Motor neuron (in vitro differentiated cells): Measurements from ENCODE around the gene PARD6A. TPM values are rescaled to one million over a fixed set of nuclear protein-coding genes. Genes with fewer than 3 reads are reported as not detected.
A peak's percentile ranks its signal among the peaks of the same experiment; 100 is the strongest.

Experiments
- ATAC-seq, 8 experiments: fragments of 200-7000 bp; cut with Tn5 transposase; replicated peaks in 6 of 8; 2 replicates each; pipeline ENCODE4 v1.8.0; 2021; ENCODE audit warnings: mild to moderate bottlenecking in 8 of 8, moderate library complexity in 8 of 8
- H3K27ac ChIP-seq, 2 donors: fragments of 250-450 bp; sonication (Bioruptor Pico); 2 replicates each; pipeline ENCODE4 v1.9.0; 2021; ENCODE audit warnings: antibody characterized with exemption in 2 of 2, mild to moderate bottlenecking in 2 of 2, moderate library complexity in 1 of 2
- H3K4me1 ChIP-seq, 2 donors: fragments of 250-450 bp; sonication (Bioruptor Pico); replicated peaks in 1 of 2; 2 replicates each; pipeline ENCODE4 v1.6.1; 2021; ENCODE audit warnings: antibody characterized with exemption in 2 of 2, mild to moderate bottlenecking in 2 of 2, moderate library complexity in 1 of 2
- H3K4me3 ChIP-seq, 5 donors: fragments of 250-450 bp; sonication (Bioruptor Pico); 2 replicates each; pipeline ENCODE4 v1.9.0; 2021; ENCODE audit warnings: antibody characterized with exemption in 5 of 5, mild to moderate bottlenecking in 5 of 5, moderate library complexity in 4 of 5
- WGBS, 10 experiments: fragments of 450-650 bp; shearing (Covaris generic); methylation state at CpG; one replicate each; pipeline ENCODE4 v1.0.0; 2022; 5-methylcytosine and 5-hydroxymethylcytosine counted together
- in situ Hi-C, 9 experiments: fragments of 400-800 bp; cut with MboI; loops; one replicate each; pipeline ENCODE4 v1.15.0; 2021; ENCODE audit warnings: low sequenced_read_pairs in 9 of 9, low pct_unique_long_range_greater_than_20kb in 2 of 9; ENCODE audit not compliant: unreplicated experiment in 9 of 9
- total RNA-seq, 8 experiments: library from RNA; unstranded; fragments of 300-600 nt; gene quantifications; 2 replicates each; pipeline versions ENCODE4 v1.2.3 to v1.2.4, GENCODE V29; 2022

PARD6A gene
- total RNA-seq, 8 experiments from 2014 or later, result 2.5 to 14.2 (median 12.4) TPM; not detected in 1

- 90 to 100% (median 97%) methylated on average over 1 to 7 of the region's 7 CpGs; no CpG with 5 or more reads in 3 of the 10 experiments for WGBS, 10 experiments
- in situ Hi-C loops, result no loop called here
- H3K4me3 ChIP-seq, result no peak overlapping the region
- ATAC-seq, result no peak
- H3K4me1 ChIP-seq, result no peaks in the 10 kb centered on the region
- H3K27ac ChIP-seq, result no peak overlapping the region
Observed at GRCh38 chr16:67699265-67699664, 38.5 kb downstream of the PARD6A start.

- Histone ChIP-seq H3K27ac (no peak overlapping the region), H3K4me3 (no peak overlapping the region), H3K4me1 (no peaks in the 10 kb centered on the region)
- WGBS, 10 experiments, result 86 to 100% (median 100%) methylated on average over 1 of the region's 1 CpG; no CpG with 5 or more reads in 3 of the 10 experiments
- no peak for ATAC-seq
- in situ Hi-C loops, result no loop called here
Observed at GRCh38 chr16:67701420-67701819, 40.7 kb downstream of the PARD6A start.

GRCh38 chr16:67702130-67702529 lies 41.4 kb downstream of the PARD6A start:
- no peak overlapping the region for H3K4me3 ChIP-seq
- in situ Hi-C loops, result no loop called here
- no peak overlapping the region for H3K27ac ChIP-seq
- H3K4me1 ChIP-seq, result no peaks in the 10 kb centered on the region
- no peak for ATAC-seq
- 14 to 100% (median 90%) methylated on average over 1 to 4 of the region's 4 CpGs; no CpG with 5 or more reads in 3 of the 10 experiments for WGBS, 10 experiments

GRCh38 chr16:67703626-67704025 lies 42.9 kb downstream of the PARD6A start:
- in situ Hi-C loops, result no loop called here
- peak in 1 of 8 experiments; percentile 17 for ATAC-seq

GRCh38 chr16:67704110-67704509 lies 43.4 kb downstream of the PARD6A start:
- in situ Hi-C loops, result no loop called here
- 76 to 98% (median 89%) methylated on average over 2 to 5 of the region's 5 CpGs for WGBS, 10 experiments
- Histone ChIP-seq H3K4me1 (no peaks in the 10 kb centered on the region), H3K27ac (no peak overlapping the region), H3K4me3 (no peak overlapping the region)
- no peak for ATAC-seq

More at GRCh38 chr16:67703626-67704025, 42.9 kb downstream of the PARD6A start:
- H3K4me1 ChIP-seq, result no peaks in the 10 kb centered on the region
- WGBS, 10 experiments, result 0 to 100% (median 86%) methylated on average over 1 to 2 of the region's 2 CpGs; no CpG with 5 or more reads in 4 of the 10 experiments
- H3K27ac ChIP-seq, result no peak overlapping the region
- no peak overlapping the region for H3K4me3 ChIP-seq

- no peak overlapping the region for H3K4me3 ChIP-seq
- in situ Hi-C loops, result no loop called here
- H3K4me1 ChIP-seq, result no peaks in the 10 kb centered on the region
- 90 to 100% (median 100%) methylated on average over 1 to 4 of the region's 4 CpGs; no CpG with 5 or more reads in 1 of the 10 experiments for WGBS, 10 experiments
- H3K27ac ChIP-seq, result no peak overlapping the region
- ATAC-seq, result no peak
Observed at GRCh38 chr16:67707210-67707609, 46.5 kb downstream of the PARD6A start.

GRCh38 chr16:67707790-67708189 lies 47.0 kb downstream of the PARD6A start:
- 85 to 100% (median 100%) methylated on average over 1 to 4 of the region's 5 CpGs; no CpG with 5 or more reads in 3 of the 10 experiments for WGBS, 10 experiments
- no peaks in the 10 kb centered on the region for H3K4me1 ChIP-seq
- in situ Hi-C loops, result no loop called here
- ATAC-seq, result no peak
- no peak overlapping the region for H3K27ac ChIP-seq
- H3K4me3 ChIP-seq, result no peak overlapping the region

GRCh38 chr16:67708368-67708771 lies 47.6 kb downstream of the PARD6A start:
- ATAC-seq, result peak in 1 of 8 experiments; percentile 50
- H3K4me1 ChIP-seq, result no peaks in the 10 kb centered on the region
- H3K27ac ChIP-seq, result no peak overlapping the region
- in situ Hi-C loops, result no loop called here
- no peak overlapping the region for H3K4me3 ChIP-seq
- WGBS, 10 experiments, result 28 to 100% (median 67%) methylated on average over 1 to 2 of the region's 2 CpGs; no CpG with 5 or more reads in 3 of the 10 experiments

- H3K4me3 ChIP-seq, result no peak overlapping the region
- in situ Hi-C loops, result no loop called here
- 86 to 100% (median 100%) methylated on average over 1 of the region's 1 CpG; no CpG with 5 or more reads in 6 of the 10 experiments for WGBS, 10 experiments
- H3K27ac ChIP-seq, result no peak overlapping the region
- no peaks in the 10 kb centered on the region for H3K4me1 ChIP-seq
- no peak for ATAC-seq
Observed at GRCh38 chr16:67709050-67709449, 48.3 kb downstream of the PARD6A start.

- in situ Hi-C loops, result no loop called here
- WGBS, 10 experiments, result 40 to 100% (median 80%) methylated on average over 1 to 5 of the region's 6 CpGs; no CpG with 5 or more reads in 3 of the 10 experiments
Observed at GRCh38 chr16:67710607-67711006, 49.8 kb downstream of the PARD6A start.

More at GRCh38 chr16:67710607-67711006, 49.8 kb downstream of the PARD6A start:
- Histone ChIP-seq H3K4me1 (no peaks in the 10 kb centered on the region), H3K4me3 (no peak overlapping the region), H3K27ac (no peak overlapping the region)
- peak in 3 of 8 experiments; percentile 32 to 61 (median 55) for ATAC-seq

Other genes with a start within 250 kb of the PARD6A start
- 10 to 100 TPM in 1 of 8 experiments, 1 to 10 TPM in 7; 3.4 to 14.6 (median 4.6) TPM for gene ZDHHC1, start 244.5 kb upstream of the PARD6A start, total RNA-seq
- 10 to 100 TPM in 4 of 8 experiments, 1 to 10 TPM in 3, under 1 TPM in 1; 0.64 to 17.4 (median 6.8) TPM for gene HSD11B2, start 229.8 kb upstream of the PARD6A start, total RNA-seq
- gene ATP6V0D1, start 179.8 kb upstream of the PARD6A start, total RNA-seq, result 100 to 1,000 TPM in 2 of 8 experiments, 10 to 100 TPM in 6; 56.6 to 139 (median 69.4) TPM
- under 1 TPM in 3 of 8 experiments, not detected in 5; 0.27 to 0.81 (median 0.66) TPM for gene AGRP, start 177.4 kb upstream of the PARD6A start, total RNA-seq
- 10 to 100 TPM; 11.2 to 35.5 (median 19.4) TPM for gene RIPOR1, start 132.1 kb upstream of the PARD6A start, total RNA-seq
- gene CTCF, start 98.4 kb upstream of the PARD6A start, total RNA-seq, result 10 to 100 TPM; 19.6 to 47.6 (median 31.2) TPM
- 1 to 10 TPM in 6 of 8 experiments, under 1 TPM in 2; 0.66 to 6.9 (median 2.9) TPM for gene CARMIL2, start 15.8 kb upstream of the PARD6A start, total RNA-seq
- 10 to 100 TPM in 7 of 8 experiments, 1 to 10 TPM in 1; 7.1 to 31.2 (median 20.4) TPM for gene ACD, start 700 bp upstream of the PARD6A start, total RNA-seq
- 10 to 100 TPM; 10.8 to 26.0 (median 17.4) TPM for gene ENKD1, start 5.8 kb downstream of the PARD6A start, total RNA-seq
- 1 to 10 TPM; 1.9 to 4.9 (median 2.9) TPM for gene C16orf86, start 5.9 kb downstream of the PARD6A start, total RNA-seq
- 10 to 100 TPM; 13.1 to 48.8 (median 30.5) TPM for gene GFOD2, start 58.4 kb downstream of the PARD6A start, total RNA-seq
- gene RANBP10, start 145.6 kb downstream of the PARD6A start, total RNA-seq, result 10 to 100 TPM in 2 of 8 experiments, 1 to 10 TPM in 6; 4.3 to 19.8 (median 7.6) TPM
- gene TSNAXIP1, start 145.9 kb downstream of the PARD6A start, total RNA-seq, result 10 to 100 TPM in 1 of 8 experiments, 1 to 10 TPM in 7; 1.0 to 13.0 (median 3.0) TPM
- gene THAP11, start 181.4 kb downstream of the PARD6A start, total RNA-seq, result 10 to 100 TPM; 17.6 to 26.9 (median 23.1) TPM
- 100 to 1,000 TPM in 5 of 8 experiments, 10 to 100 TPM in 3; 52.2 to 122 (median 108) TPM for gene NUTF2, start 186.0 kb downstream of the PARD6A start, total RNA-seq
- gene CENPT, start 186.7 kb downstream of the PARD6A start, total RNA-seq, result 10 to 100 TPM; 21.4 to 42.8 (median 34.0) TPM
- 10 to 100 TPM; 25.2 to 60.8 (median 46.9) TPM for gene EDC4, start 212.1 kb downstream of the PARD6A start, total RNA-seq
- 1 to 10 TPM in 1 of 8 experiments, under 1 TPM in 5, not detected in 2; 0.33 to 1.3 (median 0.68) TPM for gene NRN1L, start 223.9 kb downstream of the PARD6A start, total RNA-seq
- gene PSKH1, start 232.3 kb downstream of the PARD6A start, total RNA-seq, result 10 to 100 TPM in 6 of 8 experiments, 1 to 10 TPM in 2; 7.2 to 35.2 (median 13.9) TPM